Gastrocnemius medialis (tissue), 4 donors: ENCODE results near the gene GTPBP6. TPM values are rescaled to one million over a fixed set of nuclear protein-coding genes. Genes with fewer than 3 reads are reported as not detected.

Source experiments
- ATAC-seq, 2 donors: fragments of 150-250 bp; one replicate each; pipeline ENCODE4 v1.9.1; 2016
- DNase-seq, 2 donors: peaks; one replicate each; pipeline ENCODE4 v3.0.0-alpha.2; 2019
- H3K27ac ChIP-seq, 4 donors: fragments of 200-600 bp; sonication (generic); 1 replicate in 1 of 4; 2 replicates in 3 of 4; pipeline ENCODE4 v1.5.1; 2016 to 2018; ENCODE audit warnings: mild to moderate bottlenecking in 2 of 4, moderate library complexity in 1 of 4
- H3K27me3 ChIP-seq, 3 donors: fragments of 200-600 bp; sonication (generic) in 2 of 3; 1 replicate in 1 of 3; 2 replicates in 2 of 3; pipeline versions ENCODE4 v1.5.1 to v1.6.0; 2016 to 2019; ENCODE audit warnings: mild to moderate bottlenecking in 1 of 3, moderate library complexity in 1 of 3
- H3K36me3 ChIP-seq, 2 donors: fragments of 200-600 bp; sonication (generic) in 1 of 2; one replicate each; pipeline ENCODE4 v1.5.1; 2017 to 2018
- H3K4me1 ChIP-seq, 2 donors: fragments of 200-600 bp; sonication (generic) in 1 of 2; one replicate each; pipeline ENCODE4 v1.5.1; 2016 to 2017; ENCODE audit warnings: mild to moderate bottlenecking in 2 of 2
- H3K4me3 ChIP-seq, 4 donors: fragments of 200-600 bp; sonication (generic) in 3 of 4; 1 replicate in 1 of 4; 2 replicates in 3 of 4; pipeline ENCODE4 v1.5.1; 2016 to 2019; ENCODE audit warnings: mild to moderate bottlenecking in 2 of 4
- H3K9me3 ChIP-seq, 3 donors: fragments of 200-600 bp; sonication (generic) in 2 of 3; 1 replicate in 1 of 3; 2 replicates in 2 of 3; pipeline ENCODE4 v1.5.1; 2016 to 2019
- POLR2A ChIP-seq, 2 donors: fragments of 450-650 bp; IDR thresholded peaks; one replicate each; pipeline ENCODE4 v1.6.1; 2017; ENCODE audit warnings: antibody characterized with exemption in 2 of 2, mild to moderate bottlenecking in 2 of 2, moderate library complexity in 2 of 2
- in situ Hi-C, 4 donors: fragments of 200-750 bp; cut with MboI; loops; one replicate each; pipeline versions ENCODE4 v1.15.0 to v1.8.0; 2017; ENCODE audit warnings: low sequenced_read_pairs in 4 of 4
- intact Hi-C: fragments of 100-400 bp; cut with DNase I; formaldehyde crosslinking; loops from one replicate; pipeline ENCODE4 v1.15.1; 2023; ENCODE audit warnings: low total_unique reads
- total RNA-seq, 4 donors: library from RNA; depleted of rRNA; stranded (reverse); fragments of >200 nt; gene quantifications; one replicate each; pipeline versions ENCODE4 v1.1.0 to v1.2.3, GENCODE V29; 2016
- TF ChIP-seq, protein P1 (sequence below), 5 experiments: fragments of 450-650 bp in 3 of 5; fragments of 200-600 bp in 2 of 5; sonication (generic) in 2 of 5; IDR thresholded peaks in 4 of 5; conservative IDR thresholded peaks in 1 of 5; 1 replicate in 4 of 5; 2 replicates in 1 of 5; pipeline ENCODE4 v1.5.1; 2016 to 2019; ENCODE audit warnings: antibody characterized with exemption in 5 of 5, mild to moderate bottlenecking in 3 of 5, moderate library complexity in 3 of 5

Gene GTPBP6
- total RNA-seq, 4 donors from 2014 or later: 40.1 to 79.4 (median 46.9) TPM

DNA sequence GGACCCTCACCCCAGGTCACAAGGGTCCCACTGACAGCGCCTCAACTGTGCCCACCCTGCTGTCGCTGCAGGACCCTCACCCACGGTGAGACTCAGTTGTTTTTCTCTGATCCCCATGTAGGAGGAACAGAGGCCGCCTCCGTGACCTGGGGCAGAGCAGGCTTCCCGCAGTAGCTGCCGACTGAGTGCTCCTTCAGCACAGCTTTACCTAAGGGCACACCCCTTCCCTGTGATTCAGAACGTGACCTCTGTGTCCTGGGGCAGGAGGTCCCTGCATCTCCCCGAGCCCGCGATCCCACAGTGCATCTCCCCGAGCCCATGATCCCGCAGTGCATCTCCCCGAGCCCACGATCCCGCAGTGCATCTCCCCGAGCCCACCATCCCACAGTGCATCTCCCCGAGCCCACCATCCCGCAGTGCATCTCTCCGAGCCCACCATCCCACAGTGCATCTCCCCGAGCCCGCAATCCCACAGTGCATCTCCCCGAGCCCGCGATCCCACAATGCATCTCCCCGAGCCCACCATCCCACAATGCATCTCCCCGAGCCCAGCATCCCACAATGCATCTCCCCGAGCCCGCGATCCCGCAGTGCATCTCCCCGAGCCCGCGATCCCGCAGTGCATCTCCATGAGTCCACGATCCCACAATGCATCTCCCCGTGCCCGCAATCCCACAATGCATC is 44.5 kb upstream of the GTPBP6 start:
- no peaks in the 10 kb centered on the region for H3K27me3 ChIP-seq
- H3K9me3 ChIP-seq: no peaks in the 10 kb centered on the region
- H3K4me3 ChIP-seq: no peak overlapping the region
- TF ChIP-seq POLR2A (IDR thresholded peaks at IDR 0.05): no peak
- TF ChIP-seq, protein P1, sequence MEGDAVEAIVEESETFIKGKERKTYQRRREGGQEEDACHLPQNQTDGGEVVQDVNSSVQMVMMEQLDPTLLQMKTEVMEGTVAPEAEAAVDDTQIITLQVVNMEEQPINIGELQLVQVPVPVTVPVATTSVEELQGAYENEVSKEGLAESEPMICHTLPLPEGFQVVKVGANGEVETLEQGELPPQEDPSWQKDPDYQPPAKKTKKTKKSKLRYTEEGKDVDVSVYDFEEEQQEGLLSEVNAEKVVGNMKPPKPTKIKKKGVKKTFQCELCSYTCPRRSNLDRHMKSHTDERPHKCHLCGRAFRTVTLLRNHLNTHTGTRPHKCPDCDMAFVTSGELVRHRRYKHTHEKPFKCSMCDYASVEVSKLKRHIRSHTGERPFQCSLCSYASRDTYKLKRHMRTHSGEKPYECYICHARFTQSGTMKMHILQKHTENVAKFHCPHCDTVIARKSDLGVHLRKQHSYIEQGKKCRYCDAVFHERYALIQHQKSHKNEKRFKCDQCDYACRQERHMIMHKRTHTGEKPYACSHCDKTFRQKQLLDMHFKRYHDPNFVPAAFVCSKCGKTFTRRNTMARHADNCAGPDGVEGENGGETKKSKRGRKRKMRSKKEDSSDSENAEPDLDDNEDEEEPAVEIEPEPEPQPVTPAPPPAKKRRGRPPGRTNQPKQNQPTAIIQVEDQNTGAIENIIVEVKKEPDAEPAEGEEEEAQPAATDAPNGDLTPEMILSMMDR (IDR thresholded peaks at IDR 0.05 in 4 of 5, conservative IDR thresholded peaks at IDR 0.05 in 1 of 5): no peak
- intact Hi-C loops: no loop called here
- no peak overlapping the region for H3K27ac ChIP-seq
- ATAC-seq (no peak), DNase-seq (no peak)
- H3K4me1 ChIP-seq: peaks cover 3 to 12% of the 10 kb centered on the region in 2 donors
- in situ Hi-C loops: no loop called here
- peaks cover 0 to 27% of the 10 kb centered on the region in 2 donors for H3K36me3 ChIP-seq

DNA sequence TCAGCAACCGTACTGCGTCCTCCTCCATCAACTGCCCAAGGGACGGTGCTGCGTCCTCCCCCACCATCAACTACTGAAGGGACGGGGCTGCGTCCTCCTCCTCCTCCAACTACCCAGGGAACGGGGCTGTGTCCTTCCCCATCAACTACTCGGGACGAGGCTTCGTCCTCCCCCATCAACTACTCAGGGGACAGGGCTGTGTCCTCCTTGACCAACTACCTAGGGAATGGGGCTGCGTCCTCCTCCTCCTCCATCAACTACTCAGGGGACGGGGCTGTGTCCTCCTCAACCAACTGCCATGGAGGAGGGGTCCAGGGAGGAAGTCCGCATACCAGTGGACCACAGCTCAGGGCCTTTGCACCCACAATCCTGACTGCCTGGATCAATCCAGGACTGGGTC is 43.8 kb upstream of the GTPBP6 start:
- no peaks in the 10 kb centered on the region for H3K27me3 ChIP-seq
- intact Hi-C loops (no loop called here), in situ Hi-C loops (no loop called here)
- H3K27ac ChIP-seq: no peak overlapping the region
- TF ChIP-seq, protein P1 (IDR thresholded peaks at IDR 0.05 in 4 of 5, conservative IDR thresholded peaks at IDR 0.05 in 1 of 5): no peak
- no peak for TF ChIP-seq POLR2A (IDR thresholded peaks at IDR 0.05)
- H3K4me3 ChIP-seq: no peak overlapping the region
- ATAC-seq: no peak
- H3K4me1 ChIP-seq: peaks cover 0 to 5% of the 10 kb centered on the region in 2 donors
- H3K9me3 ChIP-seq: no peaks in the 10 kb centered on the region
- no peak for DNase-seq
- peaks cover 0 to 29% of the 10 kb centered on the region in 2 donors for H3K36me3 ChIP-seq

DNA sequence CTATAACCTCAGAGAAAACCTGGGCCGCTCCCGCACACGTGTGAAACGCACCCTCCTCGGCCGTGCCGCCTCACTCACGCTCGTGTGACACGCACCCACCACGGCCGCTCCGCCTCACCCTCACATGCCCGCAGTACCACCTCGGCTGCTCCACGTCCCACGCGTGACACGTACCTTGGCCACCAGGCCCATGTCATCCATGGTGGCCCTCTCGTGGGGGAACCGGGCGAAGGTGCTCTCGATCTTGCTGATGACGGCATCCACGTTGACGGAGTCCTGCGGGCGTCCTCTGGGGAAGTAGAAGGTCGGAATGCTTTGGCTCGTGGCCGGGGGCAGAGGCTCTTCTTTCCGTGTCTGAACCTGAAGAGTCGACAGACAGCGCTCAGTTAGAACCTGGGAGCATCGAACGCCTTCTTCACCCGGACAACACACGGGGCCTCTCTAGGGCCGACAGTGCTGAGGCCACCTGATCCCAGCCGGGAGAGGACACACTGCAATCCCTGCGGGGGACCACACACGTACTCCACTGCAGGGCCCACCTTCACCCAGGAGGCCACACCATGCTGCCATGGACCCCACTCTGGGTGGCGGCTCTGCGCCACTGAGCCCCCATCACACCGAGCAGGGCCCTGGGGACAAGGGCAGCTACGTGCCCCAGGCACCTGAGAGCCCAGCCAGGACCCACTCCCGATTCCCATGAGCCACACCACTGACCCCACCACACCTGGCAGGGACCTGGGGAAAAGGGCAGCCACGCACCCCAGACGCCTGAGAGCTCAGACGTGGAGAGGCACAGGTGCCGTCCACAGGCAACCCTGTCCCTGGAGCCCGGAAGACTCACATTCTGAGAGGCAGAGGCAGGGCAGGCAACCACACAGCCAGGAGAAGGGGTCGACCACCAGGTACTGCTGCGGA is 42.9 kb upstream of the GTPBP6 start:
- Histone ChIP-seq H3K4me3 (no peak overlapping the region), H3K4me1 (no peaks in the 10 kb centered on the region), H3K36me3 (peaks cover 0 to 29% of the 10 kb centered on the region in 2 donors), H3K27ac (no peak overlapping the region), H3K9me3 (no peaks in the 10 kb centered on the region), H3K27me3 (no peaks in the 10 kb centered on the region)
- intact Hi-C loops (no loop called here), in situ Hi-C loops (no loop called here)
- ATAC-seq: no peak
- no peak for TF ChIP-seq POLR2A (IDR thresholded peaks at IDR 0.05)
- TF ChIP-seq, protein P1 (IDR thresholded peaks at IDR 0.05 in 4 of 5, conservative IDR thresholded peaks at IDR 0.05 in 1 of 5): no peak
- no peak for DNase-seq

DNA sequence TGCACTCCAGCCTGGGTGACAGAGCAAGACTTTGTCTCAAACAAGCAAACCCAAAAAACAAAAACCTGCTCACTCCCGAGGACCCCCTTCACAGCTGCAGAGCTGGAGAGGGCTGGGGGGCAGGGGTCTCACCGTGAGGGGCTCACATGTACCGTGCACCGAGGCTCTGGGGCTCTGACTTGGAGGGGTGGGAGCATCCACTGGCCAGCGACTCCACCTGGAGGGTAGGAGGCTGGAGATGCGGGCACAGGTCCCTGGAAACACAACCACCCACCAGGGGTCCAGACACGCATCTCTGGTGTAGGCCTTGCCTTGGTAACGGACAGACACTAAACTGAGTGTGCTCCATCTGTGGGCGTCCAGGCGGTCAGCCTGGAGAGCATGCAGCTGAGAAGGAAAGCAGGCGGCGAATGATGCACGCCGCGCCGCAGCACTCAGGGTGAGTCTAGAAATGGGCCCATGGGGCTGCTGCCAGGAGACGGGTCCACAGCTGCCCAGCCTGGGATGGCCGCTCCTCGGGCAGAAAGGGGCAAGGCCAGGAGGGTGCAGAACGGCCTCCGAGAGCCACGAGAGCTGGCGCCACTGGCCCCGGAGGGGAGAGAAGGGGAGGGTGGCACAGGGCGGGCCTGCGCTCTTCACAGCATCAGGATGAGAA is 42.0 kb upstream of the GTPBP6 start:
- H3K27me3 ChIP-seq: no peaks in the 10 kb centered on the region
- no peak for DNase-seq
- H3K27ac ChIP-seq: no peak overlapping the region
- no peaks in the 10 kb centered on the region for H3K9me3 ChIP-seq
- H3K4me3 ChIP-seq: no peak overlapping the region
- peaks cover 0 to 29% of the 10 kb centered on the region in 2 donors for H3K36me3 ChIP-seq
- H3K4me1 ChIP-seq: no peaks in the 10 kb centered on the region
- in situ Hi-C loops: no loop called here
- ATAC-seq: no peak
- no peak for TF ChIP-seq POLR2A (IDR thresholded peaks at IDR 0.05)
- TF ChIP-seq, protein P1 (IDR thresholded peaks at IDR 0.05 in 4 of 5, conservative IDR thresholded peaks at IDR 0.05 in 1 of 5): no peak
- intact Hi-C loops: no loop called here
